ENCODE measurements around the gene PTGER1. TPM values are rescaled to one million over a fixed set of nuclear protein-coding genes. Genes with fewer than 3 reads are reported as not detected.
"Not testable (repeated sequence)": the region's sequence is repeated elsewhere in the genome, so short reads cannot be mapped to it uniquely, and the experiment has no call there.

The PTGER1 gene
- total and polyA plus RNA-seq, 12 donors: 1.9 to 31.1 (median 4.5) TPM; not detected in 1

DNA sequence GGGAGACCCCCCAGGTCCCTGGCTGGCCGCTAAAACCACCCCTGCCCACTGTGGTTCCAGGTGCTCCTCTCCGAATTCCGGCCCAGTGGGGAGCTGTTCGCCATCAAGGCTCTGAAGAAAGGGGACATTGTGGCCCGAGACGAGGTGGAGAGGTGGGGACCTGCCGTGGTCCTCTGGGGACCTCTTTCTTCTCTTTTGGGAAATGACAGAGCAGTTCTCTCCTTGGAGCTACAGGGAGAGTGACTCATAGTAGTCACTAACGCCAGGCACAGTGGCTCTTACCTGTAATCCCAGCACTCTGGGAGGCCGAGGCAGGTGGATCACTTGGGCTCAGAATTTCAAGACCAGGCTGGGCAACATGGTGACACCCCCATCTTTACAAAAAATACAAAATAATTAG lies 7.3 kb downstream of the PTGER1 start:
- DNase-seq: no peak
- H3K4me1 ChIP-seq (replicated peaks in 1 of 2): peaks cover 0 to 6% of the 10 kb centered on the region in 2 donors
- TF ChIP-seq, protein P1, sequence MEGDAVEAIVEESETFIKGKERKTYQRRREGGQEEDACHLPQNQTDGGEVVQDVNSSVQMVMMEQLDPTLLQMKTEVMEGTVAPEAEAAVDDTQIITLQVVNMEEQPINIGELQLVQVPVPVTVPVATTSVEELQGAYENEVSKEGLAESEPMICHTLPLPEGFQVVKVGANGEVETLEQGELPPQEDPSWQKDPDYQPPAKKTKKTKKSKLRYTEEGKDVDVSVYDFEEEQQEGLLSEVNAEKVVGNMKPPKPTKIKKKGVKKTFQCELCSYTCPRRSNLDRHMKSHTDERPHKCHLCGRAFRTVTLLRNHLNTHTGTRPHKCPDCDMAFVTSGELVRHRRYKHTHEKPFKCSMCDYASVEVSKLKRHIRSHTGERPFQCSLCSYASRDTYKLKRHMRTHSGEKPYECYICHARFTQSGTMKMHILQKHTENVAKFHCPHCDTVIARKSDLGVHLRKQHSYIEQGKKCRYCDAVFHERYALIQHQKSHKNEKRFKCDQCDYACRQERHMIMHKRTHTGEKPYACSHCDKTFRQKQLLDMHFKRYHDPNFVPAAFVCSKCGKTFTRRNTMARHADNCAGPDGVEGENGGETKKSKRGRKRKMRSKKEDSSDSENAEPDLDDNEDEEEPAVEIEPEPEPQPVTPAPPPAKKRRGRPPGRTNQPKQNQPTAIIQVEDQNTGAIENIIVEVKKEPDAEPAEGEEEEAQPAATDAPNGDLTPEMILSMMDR (IDR thresholded peaks at IDR 0.05): no peak
- TF ChIP-seq POLR2A (IDR thresholded peaks at IDR 0.05): no peak
- 67 to 78% (median 75%) methylated on average over 9 of the region's 9 CpGs for WGBS, 4 donors
- intact Hi-C loops (cut with DNase I): no loop called here
- no peak overlapping the region for H3K27ac ChIP-seq
- no peak overlapping the region for H3K4me3 ChIP-seq
- H3K9me3 ChIP-seq (replicated peaks in 1 of 3): no peaks in the 10 kb centered on the region
- H3K36me3 ChIP-seq (replicated peaks in 1 of 2): peaks cover 0 to 82% of the 10 kb centered on the region in 2 donors
- no peaks in the 10 kb centered on the region for H3K27me3 ChIP-seq

DNA sequence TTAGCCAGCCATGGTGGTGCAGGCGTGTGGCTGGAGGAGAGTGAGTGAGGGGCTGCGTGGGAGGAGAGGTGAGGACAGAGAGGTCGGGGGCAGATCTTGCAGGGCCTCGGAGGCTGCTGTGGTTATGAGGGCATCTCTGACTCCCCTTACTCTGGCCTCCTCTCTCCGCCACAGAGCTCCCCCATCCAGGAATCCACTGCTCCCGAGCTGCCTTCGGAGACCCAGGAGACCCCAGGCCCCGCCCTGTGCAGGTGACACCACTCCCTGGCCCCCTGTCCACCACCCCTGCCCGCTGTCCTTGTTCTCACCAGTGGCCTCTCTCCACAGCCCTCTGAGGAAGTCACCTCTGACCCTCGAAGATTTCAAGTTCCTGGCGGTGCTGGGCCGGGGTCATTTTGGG lies 7.8 kb downstream of the PTGER1 start:
- intact Hi-C loops (cut with DNase I): no loop called here
- Histone ChIP-seq H3K36me3 (replicated peaks in 1 of 2) (peaks cover 0 to 87% of the 10 kb centered on the region in 2 donors), H3K4me1 (replicated peaks in 1 of 2) (peaks cover 0 to 2% of the 10 kb centered on the region in 2 donors), H3K9me3 (replicated peaks in 1 of 3) (no peaks in the 10 kb centered on the region), H3K4me3 (no peak overlapping the region), H3K27ac (no peak overlapping the region), H3K27me3 (no peaks in the 10 kb centered on the region)
- WGBS, 4 donors: 85 to 93% (median 87%) methylated on average over 7 to 12 of the region's 12 CpGs
- TF ChIP-seq POLR2A (IDR thresholded peaks at IDR 0.05): no peak
- TF ChIP-seq, protein P1 (IDR thresholded peaks at IDR 0.05): no peak
- no peak for DNase-seq

DNA sequence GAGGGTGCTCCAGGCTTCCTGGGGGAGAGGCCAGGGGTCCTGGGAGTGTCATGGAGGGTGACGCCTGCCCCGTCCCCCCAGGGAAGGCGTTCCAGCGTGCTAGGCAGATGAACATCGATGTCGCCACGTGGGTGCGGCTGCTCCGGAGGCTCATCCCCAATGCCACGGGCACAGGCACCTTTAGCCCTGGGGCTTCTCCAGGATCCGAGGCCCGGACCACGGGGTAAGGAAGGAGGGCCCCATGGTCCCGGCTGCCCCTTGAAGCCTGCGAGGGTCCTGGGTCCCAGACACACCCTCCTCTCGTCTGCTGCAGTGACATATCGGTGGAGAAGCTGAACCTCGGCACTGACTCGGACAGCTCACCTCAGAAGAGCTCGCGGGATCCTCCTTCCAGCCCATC lies 11.4 kb downstream of the PTGER1 start:
- WGBS, 4 donors: 91 to 95% (median 94%) methylated on average over 12 to 21 of the region's 21 CpGs; no CpG with 5 or more reads in 1 of the 4 donors
- no peak for DNase-seq
- intact Hi-C loops (cut with DNase I): no loop called here
- Histone ChIP-seq H3K36me3 (replicated peaks in 1 of 2) (peaks cover 0 to 87% of the 10 kb centered on the region in 2 donors), H3K4me3 (no peak overlapping the region), H3K4me1 (replicated peaks in 1 of 2) (no peaks in the 10 kb centered on the region), H3K9me3 (replicated peaks in 1 of 3) (no peaks in the 10 kb centered on the region), H3K27me3 (no peaks in the 10 kb centered on the region), H3K27ac (no peak overlapping the region)
- TF ChIP-seq, protein P1 (IDR thresholded peaks at IDR 0.05): no peak
- TF ChIP-seq POLR2A (IDR thresholded peaks at IDR 0.05): no peak

DNA sequence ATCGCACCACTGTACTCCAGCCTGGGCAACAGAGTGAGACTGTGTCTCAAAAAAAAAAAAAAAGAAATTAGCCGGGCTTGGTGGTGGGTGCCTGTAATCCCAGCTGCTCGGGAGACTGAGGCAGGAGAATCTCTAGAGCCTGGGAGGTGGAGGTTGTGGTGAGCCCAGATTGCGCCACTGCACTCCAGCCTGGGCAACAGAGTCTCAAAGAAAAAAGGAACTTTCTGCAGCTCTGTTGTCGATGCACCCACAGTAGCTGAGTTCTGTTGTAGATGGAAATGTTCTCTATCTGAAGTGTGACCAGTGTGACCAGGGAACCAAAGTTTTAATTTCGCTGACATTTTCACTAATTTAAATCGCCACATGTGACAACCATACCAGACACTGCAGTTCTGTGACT lies 12.8 kb downstream of the PTGER1 start:
- H3K27ac ChIP-seq; DNase-seq; H3K27me3 ChIP-seq; intact Hi-C loops (cut with DNase I); H3K4me3 ChIP-seq; H3K4me1 ChIP-seq (replicated peaks in 1 of 2); H3K9me3 ChIP-seq (replicated peaks in 1 of 3): not testable (repeated sequence)
- peaks cover 0 to 74% of the 10 kb centered on the region in 2 donors for H3K36me3 ChIP-seq (replicated peaks in 1 of 2)
- 87 to 95% (median 92%) methylated on average over 7 of the region's 7 CpGs for WGBS, 4 donors

DNA sequence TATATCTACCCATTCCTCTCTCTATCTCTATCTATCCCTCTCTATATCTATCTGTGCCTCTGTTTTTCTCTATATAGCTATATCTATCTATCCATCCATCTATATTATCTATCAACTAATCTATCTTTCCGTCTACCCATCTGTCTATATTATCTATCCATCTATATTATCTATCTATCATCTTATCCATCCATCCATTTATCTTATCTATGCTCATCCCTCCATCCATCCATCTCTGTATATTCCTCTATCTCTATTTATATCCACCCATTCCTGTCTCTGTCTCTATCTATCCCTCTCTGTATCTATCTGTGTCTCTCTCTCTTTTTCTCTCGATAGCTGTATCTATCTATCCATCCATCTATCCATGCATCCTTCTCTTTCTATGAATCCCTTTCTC lies 14.2 kb downstream of the PTGER1 start:
- no peaks in the 10 kb centered on the region for H3K9me3 ChIP-seq (replicated peaks in 1 of 3)
- WGBS, 4 donors: 90 to 99% (median 95%) methylated on average over 2 of the region's 2 CpGs
- H3K4me3 ChIP-seq: no peak overlapping the region
- DNase-seq: no peak
- H3K4me1 ChIP-seq (replicated peaks in 1 of 2): no peaks in the 10 kb centered on the region
- intact Hi-C loops (cut with DNase I): no loop called here
- TF ChIP-seq, protein P1 (IDR thresholded peaks at IDR 0.05): no peak
- no peak for TF ChIP-seq POLR2A (IDR thresholded peaks at IDR 0.05)
- H3K27me3 ChIP-seq: no peaks in the 10 kb centered on the region
- no peak overlapping the region for H3K27ac ChIP-seq
- peaks cover 0 to 64% of the 10 kb centered on the region in 2 donors for H3K36me3 ChIP-seq (replicated peaks in 1 of 2)

Data from adrenal gland (tissue), 12 donors.